KMS-11 (cell line): ENCODE data around the gene SNCB.
A peak's percentile ranks its signal among the peaks of the same experiment; 100 is the strongest.

Source experiments
- H2AFZ ChIP-seq: fragments of 200-600 bp; sonication (generic); 2 replicates; pipeline ENCODE4 v1.6.1; 2016; ENCODE audit warnings: antibody characterized with exemption, mixed run types, low read depth
- H3K27ac ChIP-seq: fragments of 200-600 bp; sonication (generic); 2 replicates; pipeline ENCODE4 v1.6.1; 2016; ENCODE audit warnings: mild to moderate bottlenecking, mixed run types
- H3K27me3 ChIP-seq: fragments of 200-600 bp; sonication (generic); 2 replicates; pipeline ENCODE4 v1.6.1; 2017; ENCODE audit warnings: mild to moderate bottlenecking, low read depth, mixed run types, moderate library complexity; ENCODE audit not compliant: insufficient read depth
- H3K36me3 ChIP-seq: fragments of 200-600 bp; sonication (generic); 2 replicates; pipeline ENCODE4 v1.6.1; 2017; ENCODE audit warnings: mild to moderate bottlenecking, mixed run types; ENCODE audit not compliant: insufficient read depth
- H3K4me1 ChIP-seq: fragments of 200-600 bp; sonication (generic); 2 replicates; pipeline ENCODE4 v1.6.1; 2016; ENCODE audit warnings: mild to moderate bottlenecking, low read depth, mixed run types; ENCODE audit not compliant: poor library complexity, severe bottlenecking
- H3K4me2 ChIP-seq: fragments of 200-600 bp; sonication (generic); 2 replicates; pipeline ENCODE4 v1.7.0; 2016; ENCODE audit warnings: mild to moderate bottlenecking, mixed run types
- H3K4me3 ChIP-seq: fragments of 200-600 bp; sonication (generic); IDR thresholded peaks from 2 replicates; pipeline ENCODE4 v1.6.1; 2017; ENCODE audit warnings: low read depth, low read length, mixed read lengths; ENCODE audit not compliant: insufficient read depth
- H3K79me2 ChIP-seq: fragments of 200-600 bp; sonication (generic); 2 replicates; pipeline ENCODE4 v1.6.1; 2016; ENCODE audit warnings: low read depth, mixed run types; ENCODE audit not compliant: insufficient read depth
- H3K9ac ChIP-seq: fragments of 200-600 bp; sonication (generic); 2 replicates; pipeline ENCODE4 v1.6.1; 2016; ENCODE audit warnings: mild to moderate bottlenecking, mixed run types
- H4K20me1 ChIP-seq: fragments of 200-600 bp; sonication (generic); 2 replicates; pipeline ENCODE4 v1.6.1; 2016; ENCODE audit warnings: mild to moderate bottlenecking, mixed run types; ENCODE audit not compliant: insufficient read depth
- CTCF ChIP-seq: fragments of 200-600 bp; sonication (generic); conservative IDR thresholded peaks from 2 replicates; pipeline ENCODE4 v1.6.1; 2017; ENCODE audit warnings: low read depth, mild to moderate bottlenecking, antibody characterized with exemption, low read length, moderate library complexity, mixed read lengths

The SNCB gene

GRCh38 chr5:176659860-176660461 is 29.6 kb upstream of the SNCB start:
- Histone ChIP-seq H3K36me3 (no peaks in the 10 kb centered on the region), H3K79me2 (no peaks in the 10 kb centered on the region), H3K9ac (no peak overlapping the region), H2AFZ (no peak overlapping the region), H3K27ac (no peak overlapping the region), H3K27me3 (no peaks in the 10 kb centered on the region), H3K4me1 (peaks cover 28% of the 10 kb centered on the region), H3K4me2 (no peak overlapping the region), H4K20me1 (no peaks in the 10 kb centered on the region), H3K4me3 (no peak overlapping the region)
- no peak for TF ChIP-seq CTCF

- no peaks in the 10 kb centered on the region for H3K79me2 ChIP-seq
- H3K4me3 ChIP-seq, result no peak overlapping the region
- no peak overlapping the region for H2AFZ ChIP-seq
- no peak overlapping the region for H3K27ac ChIP-seq
- no peak for TF ChIP-seq CTCF
- no peaks in the 10 kb centered on the region for H3K36me3 ChIP-seq
- no peaks in the 10 kb centered on the region for H3K27me3 ChIP-seq
- H3K4me1 ChIP-seq, result peaks cover 28% of the 10 kb centered on the region
- no peaks in the 10 kb centered on the region for H4K20me1 ChIP-seq
- peak overlapping the region; percentile 69 for H3K4me2 ChIP-seq
- no peak overlapping the region for H3K9ac ChIP-seq
These were observed 29.1 kb upstream of the SNCB start for GRCh38 chr5:176659512-176659839.

GRCh38 chr5:176658817-176659511 is 28.6 kb upstream of the SNCB start:
- H3K4me1 ChIP-seq, result peaks cover 28% of the 10 kb centered on the region
- no peak overlapping the region for H3K27ac ChIP-seq
- H3K27me3 ChIP-seq, result no peaks in the 10 kb centered on the region
- no peaks in the 10 kb centered on the region for H3K79me2 ChIP-seq
- H3K4me3 ChIP-seq, result no peak overlapping the region
- no peaks in the 10 kb centered on the region for H3K36me3 ChIP-seq
- H3K9ac ChIP-seq, result no peak overlapping the region
- H3K4me2 ChIP-seq, result peak overlapping the region; percentile 69
- no peak for TF ChIP-seq CTCF
- H2AFZ ChIP-seq, result no peak overlapping the region
- H4K20me1 ChIP-seq, result no peaks in the 10 kb centered on the region

- H3K36me3 ChIP-seq, result no peaks in the 10 kb centered on the region
- no peaks in the 10 kb centered on the region for H4K20me1 ChIP-seq
- no peak overlapping the region; the same call in 1 of the 2 replicates for H2AFZ ChIP-seq
- H3K4me3 ChIP-seq, result no peak overlapping the region
- peaks cover 28% of the 10 kb centered on the region for H3K4me1 ChIP-seq
- TF ChIP-seq CTCF, result peak; percentile 65
- H3K79me2 ChIP-seq, result no peaks in the 10 kb centered on the region
- no peak overlapping the region for H3K27ac ChIP-seq
- H3K4me2 ChIP-seq, result peak overlapping the region; percentile 69
- no peaks in the 10 kb centered on the region for H3K27me3 ChIP-seq
- H3K9ac ChIP-seq, result no peak overlapping the region
These were observed 27.8 kb upstream of the SNCB start for GRCh38 chr5:176658007-176658599.
